HG02642 (cell line): ENCODE measurements around the gene AGAP3.

Source experiments
- ATAC-seq: cut with Tn5 transposase; IDR thresholded peaks from one replicate; pipeline ENCODE4 v1.9.1; 2021; ENCODE audit warnings: mild to moderate bottlenecking; ENCODE audit not compliant: unreplicated experiment, poor library complexity

The AGAP3 gene

DNA sequence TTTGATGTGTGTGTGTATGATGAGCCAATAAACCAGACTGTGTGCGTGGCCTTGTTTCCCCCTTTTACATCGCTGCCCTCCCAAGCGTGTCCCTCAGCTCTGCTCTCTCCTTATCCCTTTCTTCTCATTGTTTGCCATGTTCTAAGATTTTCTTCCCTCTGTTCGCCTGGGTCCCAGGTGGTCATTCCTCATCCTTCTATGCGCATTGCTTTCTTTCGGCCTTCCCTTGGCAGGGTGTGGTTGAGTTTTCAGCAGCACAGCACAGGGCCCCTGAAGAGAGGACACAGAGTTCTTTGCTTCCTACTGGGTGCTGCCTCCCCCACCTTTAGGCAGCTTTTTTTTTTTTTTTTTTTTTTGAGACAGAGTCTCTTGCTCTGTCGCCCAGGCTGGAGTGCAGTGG is 58.1 kb downstream of the AGAP3 start:
- ATAC-seq = no peak

DNA sequence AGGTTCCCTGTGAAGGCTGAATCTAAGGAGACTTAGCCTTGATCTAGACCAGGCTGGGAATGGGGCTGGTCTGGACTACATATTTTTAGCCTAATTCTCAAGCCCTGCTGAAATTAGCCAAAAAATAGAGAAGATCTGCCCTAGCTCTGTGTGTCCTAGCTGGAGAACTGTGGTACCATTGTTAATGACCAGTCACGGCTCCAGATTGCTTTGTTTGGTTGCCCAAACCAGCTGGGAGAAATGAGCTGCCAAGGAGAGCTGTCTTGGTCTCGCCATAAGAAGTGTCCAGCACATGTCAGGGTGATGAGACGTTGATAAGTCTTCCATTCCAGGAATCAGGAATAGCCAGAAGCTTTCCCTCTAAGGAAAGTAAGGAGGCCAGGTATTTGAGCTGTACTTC is 60.5 kb downstream of the AGAP3 start:
- no peak for ATAC-seq

DNA sequence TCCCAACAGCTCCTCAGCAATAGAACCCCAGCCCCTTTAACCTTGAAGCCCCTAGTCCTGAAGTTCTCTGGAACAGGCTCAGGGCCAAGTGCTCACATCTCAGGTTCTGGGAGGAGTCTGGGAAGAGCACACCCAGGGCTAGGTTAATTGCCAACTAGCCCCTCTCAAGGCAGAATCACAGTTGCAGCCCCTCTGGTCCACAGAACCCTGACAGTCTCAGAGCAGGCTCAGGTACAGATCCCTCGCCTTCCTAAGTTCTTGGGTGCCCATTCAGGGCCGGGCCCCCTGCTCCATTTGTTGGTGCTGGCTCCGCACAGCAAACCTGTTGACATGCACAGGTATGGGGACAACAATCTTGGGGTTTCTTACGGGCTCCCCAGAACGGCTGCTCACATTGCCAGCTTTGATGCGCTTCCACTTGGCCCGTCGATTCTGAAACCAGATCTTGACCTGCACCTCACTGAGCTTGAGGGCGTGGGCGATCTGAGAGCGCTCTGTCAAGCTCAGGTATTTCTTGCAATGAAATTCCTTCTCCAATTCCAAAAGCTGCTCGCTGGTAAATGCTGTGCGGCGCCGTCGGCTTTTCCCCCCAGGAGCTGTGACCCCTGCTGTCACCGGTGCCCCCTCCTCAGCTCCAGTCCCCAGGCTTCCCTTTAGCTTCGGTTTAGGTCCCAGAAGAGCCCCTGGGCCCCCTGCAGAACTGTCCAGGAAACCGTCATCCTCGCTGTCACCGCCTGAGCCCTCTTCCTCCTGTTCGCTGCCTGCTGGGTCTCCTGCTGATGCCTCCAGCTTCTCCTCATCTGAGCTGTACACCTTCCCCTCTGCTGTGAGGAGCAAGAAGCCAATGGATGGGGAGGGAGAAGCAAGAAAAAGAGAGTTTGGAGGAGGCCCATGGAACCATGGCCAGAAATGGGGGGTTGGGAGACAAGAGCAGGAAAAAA is 62.3 kb downstream of the AGAP3 start:
- no peak for ATAC-seq

DNA sequence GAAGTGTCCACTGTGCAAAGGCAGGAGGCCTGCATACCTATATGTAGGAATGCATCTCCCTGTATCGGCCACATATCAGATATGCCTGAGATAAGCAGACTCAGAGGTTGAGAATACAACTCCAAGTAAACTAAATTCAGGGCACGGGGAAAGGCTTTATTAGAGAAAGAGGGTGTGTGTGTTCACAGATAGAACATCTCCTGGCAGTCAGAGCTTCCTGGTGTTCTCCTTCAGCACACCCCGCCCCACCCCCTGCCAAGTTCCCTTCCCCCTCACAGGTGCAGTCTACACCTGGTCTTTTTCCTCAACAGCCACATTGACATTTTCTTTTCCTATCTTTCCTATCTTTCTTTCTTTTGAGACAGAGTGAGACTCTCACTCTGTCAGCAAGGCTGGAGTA is 64.1 kb downstream of the AGAP3 start:
- ATAC-seq = no peak

DNA sequence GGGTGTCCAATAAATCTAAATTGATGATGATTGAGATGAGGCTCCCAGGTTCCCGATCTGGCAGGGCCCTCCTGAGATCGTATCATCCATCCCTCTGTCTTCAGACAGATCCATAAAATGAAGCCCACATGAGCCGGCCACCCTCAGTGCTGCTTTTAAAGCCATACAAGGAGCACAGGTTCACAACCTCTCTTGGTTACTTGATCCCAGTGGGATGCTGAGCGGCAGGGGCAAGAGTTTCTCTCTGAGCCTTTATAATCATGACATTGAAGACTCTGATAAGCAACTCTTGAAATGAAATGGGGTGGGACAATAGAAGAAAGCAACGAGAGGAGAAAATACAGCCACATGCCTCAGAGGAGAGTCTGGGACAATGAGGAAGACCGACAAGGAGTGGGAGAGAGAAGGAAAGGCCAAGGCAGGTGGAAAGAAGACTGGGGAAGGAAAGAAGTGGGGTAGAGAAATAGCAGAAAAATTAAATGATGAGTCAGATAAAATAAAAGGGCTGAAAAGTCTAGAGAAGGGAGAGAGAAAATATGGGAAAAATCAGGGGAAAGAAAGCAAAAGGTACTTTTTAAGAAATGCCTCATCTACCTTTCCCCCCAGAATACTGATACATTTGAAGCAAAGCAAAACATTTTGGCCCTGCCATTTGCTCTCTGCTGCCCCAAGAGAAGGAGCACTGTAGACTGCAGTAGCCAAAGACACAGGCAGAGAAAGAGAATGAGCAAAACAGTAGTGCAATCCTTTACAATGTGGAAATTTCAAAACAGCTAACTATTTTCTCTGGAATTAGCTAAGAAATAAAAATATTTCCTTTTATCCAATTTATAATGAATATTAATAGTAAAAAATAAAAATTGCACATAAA is 66.6 kb downstream of the AGAP3 start:
- ATAC-seq = no peak

DNA sequence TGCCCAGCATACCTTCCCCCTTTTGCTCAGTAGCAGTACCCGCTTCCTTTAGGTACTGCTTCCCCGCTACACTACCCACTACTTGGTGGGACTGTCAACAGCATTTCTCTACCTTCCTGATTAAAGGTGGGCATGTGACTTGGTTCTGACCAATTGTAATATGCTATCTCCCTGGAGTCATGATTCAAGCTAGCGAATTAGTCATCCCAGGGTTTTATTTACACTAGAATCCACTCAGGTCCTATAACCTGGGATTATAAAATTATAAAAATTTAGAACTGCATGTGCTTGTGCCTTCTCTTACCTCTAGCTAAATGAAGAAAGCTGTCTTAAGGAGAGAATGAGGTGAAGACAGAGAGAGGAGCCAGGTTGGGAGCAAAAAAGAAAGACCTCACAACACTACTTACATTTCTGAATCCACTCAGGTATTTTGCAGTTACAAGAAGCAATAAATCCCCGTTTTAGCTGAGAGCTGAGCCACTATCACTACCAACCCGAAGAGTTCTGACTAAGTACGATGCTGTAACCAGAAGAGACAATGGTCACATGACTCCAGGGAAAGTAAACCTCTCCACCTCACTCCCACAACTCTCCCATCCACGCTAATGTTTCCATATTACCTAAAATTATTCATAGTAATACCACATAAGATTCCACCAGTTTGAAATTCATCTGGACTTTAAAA is 71.5 kb downstream of the AGAP3 start:
- ATAC-seq = no peak

DNA sequence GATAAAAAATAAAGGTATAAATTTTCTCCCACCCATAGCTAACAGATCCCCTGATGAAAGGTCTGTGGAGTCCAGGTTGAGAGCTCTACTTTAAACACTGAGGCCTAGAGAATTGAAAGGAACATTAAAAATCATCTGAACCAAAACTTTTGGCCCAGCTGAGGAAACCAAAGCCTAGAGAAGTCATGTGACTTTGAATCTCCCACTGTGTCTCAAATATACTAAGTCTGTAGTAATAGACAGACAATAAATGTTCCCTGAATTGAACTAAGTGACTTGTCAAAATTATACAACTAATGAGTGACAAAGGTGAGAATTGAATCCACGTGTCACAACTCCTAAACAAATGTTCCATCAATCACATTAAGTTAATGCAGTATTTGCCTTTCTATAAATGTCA is 75.5 kb downstream of the AGAP3 start:
- ATAC-seq = no peak

DNA sequence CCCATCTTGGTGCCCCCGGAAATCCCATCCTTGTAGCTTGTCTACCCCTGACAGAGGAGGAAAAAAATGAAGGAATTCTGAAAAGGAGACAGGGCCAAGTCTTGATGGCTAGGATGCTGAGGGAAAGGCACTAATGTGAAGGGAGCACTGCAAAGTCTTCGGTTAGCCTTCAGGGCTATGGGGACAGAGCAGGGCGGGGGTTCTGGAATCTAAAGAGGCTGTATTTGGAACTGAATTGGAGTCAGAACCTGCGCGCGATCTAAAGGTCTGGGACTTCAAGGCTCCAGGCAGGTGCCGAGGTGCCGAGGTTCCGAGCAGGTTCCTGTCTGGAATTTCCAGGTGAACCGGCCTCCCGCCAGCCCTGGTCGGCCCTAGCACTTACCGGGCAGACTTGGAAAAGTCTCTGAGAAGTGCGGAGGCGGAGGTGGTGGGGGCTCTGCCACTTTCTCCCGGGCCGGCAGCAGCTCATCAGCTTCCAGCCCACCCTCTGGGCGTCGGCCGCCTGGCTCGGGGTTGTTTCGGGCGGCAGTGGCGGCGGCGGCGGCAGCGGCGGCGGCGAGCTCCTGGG is 80.4 kb downstream of the AGAP3 start:
- no peak for ATAC-seq

DNA sequence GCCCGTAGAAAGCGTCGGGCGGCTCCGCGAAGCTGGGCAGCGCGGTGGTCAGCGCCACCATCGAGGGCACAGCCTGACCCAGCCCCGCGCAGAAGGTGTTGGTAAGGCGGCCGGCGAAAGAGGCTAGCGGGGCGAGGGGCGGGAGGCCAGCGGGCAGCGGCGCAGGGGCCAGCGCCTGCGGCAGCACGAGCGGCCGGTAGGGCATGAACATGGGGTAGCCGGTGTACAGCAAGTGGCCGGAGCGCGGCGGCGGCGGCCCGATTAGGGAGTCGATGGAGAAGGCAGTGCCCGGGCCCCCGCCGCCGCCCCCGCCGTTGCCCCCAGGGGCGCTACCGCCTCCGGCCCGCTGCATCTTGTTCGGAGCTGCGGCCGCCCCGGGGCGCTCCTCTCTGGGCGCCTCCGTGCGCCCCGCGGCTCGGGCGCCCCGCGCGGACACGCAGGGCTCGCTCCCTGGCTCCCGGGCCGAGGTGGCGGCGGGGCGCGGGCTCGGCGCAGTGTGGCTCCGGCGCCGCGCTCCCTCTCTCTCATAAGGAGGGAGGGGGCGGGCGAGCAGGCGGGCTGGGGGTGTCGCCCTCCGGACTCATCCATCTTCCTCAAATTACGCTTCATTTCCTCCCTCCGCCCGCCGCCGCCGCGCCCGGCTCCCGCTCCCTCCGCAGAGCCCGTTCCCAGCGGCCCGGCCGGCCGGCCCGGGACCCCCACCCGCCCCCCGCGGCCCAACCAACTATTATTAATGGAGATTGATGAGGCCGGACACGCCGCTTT is 81.1 kb downstream of the AGAP3 start, which contains the start of gene GBX1:
Gene GBX1, minus strand, starts transcription at position 498 of the 765 bp plus-strand sequence. Its CDS starts 146 bp downstream, at position 352.
- ATAC-seq = no peak

DNA sequence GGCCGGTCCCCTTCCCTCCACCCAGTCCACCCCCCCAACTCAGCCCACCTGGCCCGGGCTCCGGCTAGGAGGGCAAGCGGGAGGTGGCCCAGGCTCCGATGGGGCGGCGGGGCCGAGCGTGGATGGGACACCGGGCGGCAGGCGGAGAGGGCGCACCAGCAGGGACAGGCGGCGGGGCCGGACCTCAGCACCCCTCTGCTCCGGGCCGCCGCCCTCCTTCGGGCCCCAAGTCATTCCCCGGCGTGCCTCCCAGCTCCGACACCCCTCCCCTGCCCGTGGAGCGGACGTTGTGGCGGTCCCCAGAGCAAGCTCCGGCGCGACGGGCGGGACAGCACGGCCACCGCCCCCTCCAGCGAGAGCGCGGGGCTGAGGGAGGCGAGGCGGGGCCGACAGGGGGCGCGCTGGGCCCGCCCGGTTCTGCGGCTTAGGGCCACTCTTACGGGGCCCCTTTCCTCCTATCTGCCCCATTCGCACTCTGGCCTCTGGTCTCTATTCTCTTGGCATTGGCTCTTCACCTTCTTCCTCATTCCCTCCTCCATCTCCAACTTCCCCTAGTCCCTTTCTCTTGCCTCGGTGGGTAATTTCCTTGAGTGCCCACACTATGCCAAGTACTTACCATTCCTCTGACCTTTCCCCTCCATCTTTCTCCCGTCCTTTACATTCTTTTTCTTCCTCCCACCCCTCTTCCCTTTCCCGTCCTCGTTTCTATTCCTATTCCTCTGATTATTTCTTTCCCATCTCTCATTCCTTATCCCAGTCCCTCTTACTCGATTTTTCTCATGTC is 81.9 kb downstream of the AGAP3 start:
- peak; percentile 59 for ATAC-seq

DNA sequence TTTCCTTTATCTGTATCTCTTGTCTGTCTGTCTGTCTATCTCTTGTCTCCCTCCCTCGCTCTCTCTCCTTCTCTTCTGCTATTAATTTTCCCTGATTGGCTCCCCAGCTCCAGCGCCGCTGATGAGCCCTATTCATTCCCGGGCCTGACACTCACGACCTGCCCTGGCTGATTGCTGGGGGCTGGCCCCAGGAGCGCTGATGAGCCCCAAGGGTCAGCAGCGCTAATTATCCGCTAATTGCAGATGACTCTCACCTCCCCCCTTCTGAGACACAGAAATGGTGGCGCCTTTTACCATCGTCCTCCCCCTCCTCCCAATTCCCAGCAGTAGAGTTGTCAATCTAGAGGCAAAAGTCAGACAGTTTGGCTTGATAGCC is 82.5 kb downstream of the AGAP3 start:
- ATAC-seq = no peak

DNA sequence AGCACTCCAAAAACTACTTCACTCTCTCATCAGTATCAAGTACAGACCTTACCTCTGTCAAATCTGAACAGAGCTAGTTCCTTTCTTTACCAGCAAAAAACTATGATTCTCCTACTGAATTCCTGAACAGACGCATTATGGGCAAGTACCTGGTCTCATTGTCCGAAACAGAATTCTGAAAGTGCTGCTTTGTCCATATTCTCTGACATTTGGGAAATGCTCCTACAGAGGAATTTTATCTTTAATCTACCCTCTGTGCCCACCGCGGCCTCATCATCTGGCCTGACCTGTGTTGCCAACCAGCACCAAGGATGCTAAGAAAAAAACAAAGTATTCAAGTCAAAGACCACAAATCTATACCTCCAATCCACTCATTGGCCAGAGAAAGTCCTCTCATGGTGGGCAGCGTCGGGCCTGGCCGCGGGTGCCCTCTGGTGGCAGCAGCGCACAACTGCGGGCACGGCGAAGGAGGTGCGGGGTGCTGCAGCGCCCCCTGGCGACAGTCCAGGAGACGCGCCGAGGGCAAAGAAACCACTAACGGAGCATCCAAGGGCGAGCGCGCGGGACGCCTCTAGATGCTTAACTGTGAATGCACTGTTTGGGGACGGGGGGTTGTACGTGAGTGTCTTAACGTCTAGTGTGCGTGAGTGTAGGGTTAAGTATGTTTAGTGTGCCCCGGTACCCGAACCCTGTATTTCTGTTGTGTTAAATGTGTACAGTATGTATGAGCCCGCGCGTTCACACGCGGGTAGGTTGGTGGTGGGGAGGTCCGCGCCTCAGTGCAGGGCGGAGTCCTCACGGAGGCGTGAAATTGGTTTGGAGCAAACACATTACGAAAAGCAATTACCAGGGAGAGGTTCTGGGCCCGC is 86.2 kb downstream of the AGAP3 start:
- ATAC-seq = peak; percentile 81

DNA sequence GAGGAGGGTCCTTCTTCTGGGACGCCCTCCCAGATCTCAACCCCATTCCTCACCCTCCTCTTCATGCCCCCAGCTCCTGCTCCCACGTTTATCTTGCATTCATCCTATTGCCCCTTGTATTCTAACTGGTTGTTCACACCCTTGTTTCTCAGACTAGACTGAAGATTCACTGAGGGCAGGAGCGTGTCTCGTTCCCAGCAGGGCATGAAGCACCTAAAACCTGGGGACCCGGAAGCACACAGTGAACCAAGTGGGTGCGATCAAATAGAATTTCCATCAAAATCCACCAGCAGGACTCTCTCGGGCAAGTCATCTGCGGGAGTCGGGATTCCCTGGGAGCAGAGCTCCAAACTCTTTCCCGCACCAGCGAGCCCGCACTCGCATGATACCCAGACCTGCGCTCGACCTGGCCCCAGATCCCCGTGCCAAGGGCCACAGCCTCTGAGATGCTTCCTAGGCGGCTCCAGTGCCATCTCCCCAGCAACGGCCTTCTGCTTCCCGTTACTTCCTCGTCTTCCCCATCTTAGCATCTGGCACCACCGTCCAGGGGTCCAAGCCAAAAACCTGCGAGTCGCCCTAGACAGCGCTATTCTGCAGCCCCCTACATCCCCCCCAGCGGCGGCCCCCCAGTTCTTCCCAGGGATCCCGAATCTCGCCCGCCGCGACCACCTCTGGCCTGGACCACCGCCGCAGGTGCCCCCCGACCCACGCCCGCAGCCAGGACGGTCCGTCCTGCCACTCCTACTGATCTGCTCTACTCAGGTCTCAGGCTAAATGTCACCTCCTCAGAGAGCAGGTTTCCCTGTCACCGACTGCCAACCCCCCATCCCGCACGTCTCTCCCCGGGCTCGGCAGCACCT is 87.3 kb downstream of the AGAP3 start:
- ATAC-seq = no peak

DNA sequence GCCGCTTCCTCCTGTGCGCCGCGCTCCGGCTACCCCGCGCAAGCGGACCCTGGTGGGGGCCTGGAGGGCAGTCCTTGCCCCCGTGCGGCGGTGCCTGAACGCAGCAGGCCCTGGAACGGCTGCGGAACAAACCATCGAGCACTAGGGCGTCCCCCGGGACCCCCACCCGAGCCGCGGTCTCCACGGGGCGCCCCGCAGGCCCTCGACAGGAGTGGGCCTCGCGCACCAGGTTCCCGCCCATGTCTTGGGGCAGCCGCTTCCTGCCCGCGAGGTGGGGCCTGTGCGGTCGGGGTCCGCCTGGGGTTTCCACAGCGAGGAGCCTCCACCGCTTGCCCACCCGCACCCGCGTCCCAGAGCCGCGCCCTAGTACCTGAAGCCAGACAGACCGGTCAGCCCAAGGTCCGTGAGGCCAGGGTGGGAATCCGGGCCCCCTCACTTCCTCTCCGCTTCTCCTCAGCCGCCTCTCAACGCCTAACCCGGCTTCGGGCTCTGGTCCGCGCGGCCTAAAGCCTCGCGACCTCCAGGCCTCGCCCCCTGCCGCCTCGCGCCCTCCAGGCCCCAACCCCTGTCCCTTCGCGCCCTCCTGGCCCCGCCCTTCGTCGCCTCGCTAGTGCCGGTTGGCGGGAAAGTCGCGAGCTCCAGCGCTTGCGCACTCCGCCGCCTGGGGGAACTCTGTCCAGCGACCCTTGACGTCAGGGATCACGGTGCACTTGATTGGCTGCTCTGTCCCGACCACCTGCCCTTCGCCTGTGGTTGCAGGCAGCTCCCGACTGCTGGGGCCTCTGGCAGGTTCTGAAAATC is 88.2 kb downstream of the AGAP3 start:
- no peak for ATAC-seq

DNA sequence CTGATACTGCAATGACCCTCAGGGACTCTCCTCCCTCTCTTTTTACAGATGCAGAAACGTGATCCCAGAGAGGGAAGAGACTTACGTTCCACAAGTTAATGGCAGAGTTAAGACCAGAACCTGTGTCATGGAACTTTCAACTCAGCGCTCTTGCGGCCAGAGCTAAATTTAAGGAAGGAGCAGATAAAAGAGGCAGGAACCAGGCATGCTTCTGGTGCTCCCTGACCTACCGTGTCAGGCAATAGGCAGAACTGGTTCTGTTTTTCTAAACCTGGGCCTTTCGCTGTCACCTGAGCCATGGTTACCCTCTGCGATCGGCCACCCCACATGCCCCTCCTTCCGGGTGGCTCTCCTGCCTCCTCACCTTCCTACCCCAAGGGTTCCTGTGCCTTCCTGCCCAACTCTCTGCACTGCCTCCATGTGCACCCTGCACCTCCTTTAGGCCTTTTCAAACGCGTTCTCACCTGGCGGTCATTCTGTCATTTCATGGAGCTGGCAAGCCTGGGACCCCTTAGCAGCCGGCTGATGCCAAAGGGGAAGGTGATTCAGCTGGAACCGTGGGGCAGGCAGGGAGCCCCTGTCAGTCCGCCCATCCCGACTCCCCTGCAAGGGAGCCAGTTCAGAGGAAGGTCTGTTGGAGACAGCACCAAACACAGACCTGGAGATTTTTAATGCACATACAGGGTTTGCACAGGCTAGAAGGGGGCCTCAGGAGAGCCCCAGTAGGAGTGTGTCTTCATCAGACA is 88.9 kb downstream of the AGAP3 start:
- ATAC-seq = no peak
